H1 (cell line): ENCODE data around the gene ORC3. TPM values are rescaled to one million over a fixed set of nuclear protein-coding genes. Genes with fewer than 3 reads are reported as not detected.

Experiments
- CREB1 ChIP-seq: IDR thresholded peaks from 2 replicates; pipeline ENCODE4 v1.6.1; 2012; ENCODE audit warnings: inconsistent platforms
- SIX5 ChIP-seq: IDR thresholded peaks from 2 replicates; pipeline ENCODE4 v1.6.1; 2011; ENCODE audit warnings: mild to moderate bottlenecking, low read depth, low read length
- SP1 ChIP-seq: IDR thresholded peaks from 2 replicates; pipeline ENCODE4 v1.6.1; 2011; ENCODE audit warnings: low read depth, low read length
- SUZ12 ChIP-seq: fragments of 200-600 bp; sonication (generic); IDR thresholded peaks from 2 replicates; pipeline ENCODE4 v1.6.1; 2012; ENCODE audit warnings: mild to moderate bottlenecking, inconsistent platforms, low read length, moderate library complexity, mixed read lengths
- TBP ChIP-seq: IDR thresholded peaks from 2 replicates; pipeline ENCODE4 v1.6.1; 2011; ENCODE audit warnings: low read depth, low read length, improper control_type of control experiment
- YY1 ChIP-seq: IDR thresholded peaks from 2 replicates; pipeline ENCODE4 v1.6.1; 2011; ENCODE audit warnings: low read depth, mild to moderate bottlenecking, low read length
- polyA plus RNA-seq, 7 experiments: library from polyadenylated mRNA; depleted of rRNA in 3 of 7; stranded (reverse) in 5 of 7; unstranded in 2 of 7; fragments of >200 nt in 5 of 7; fragments of 200-250 nt in 2 of 7; gene quantifications; 1 replicate in 5 of 7; 2 replicates in 1 of 7; 4 replicates in 1 of 7; pipeline versions ENCODE4 v1.2.1 to v1.2.3, GENCODE V29; 2011 to 2013; ENCODE audit warnings: missing spikeins in 2 of 7, mixed read lengths in 2 of 7
- total RNA-seq: library from RNA; stranded (reverse); fragmentation: NEBNext Ultra II Directional; extraction: Animal tissue kit (Norgen Biotek cat#: 25700); gene quantifications from 2 replicates; pipeline ENCODE4 v1.2.1, GENCODE V29; 2021
- TF ChIP-seq, protein P1 (sequence below): fragments of 300-600 bp; sonication (generic); IDR thresholded peaks from 2 replicates; pipeline ENCODE4 v1.7.1; 2012; ENCODE audit warnings: low read length, moderate library complexity, mild to moderate bottlenecking, inconsistent platforms; ENCODE audit not compliant: insufficient replicate concordance

ORC3 gene
- total and polyA plus RNA-seq, 2 of the 8 experiments (the other 6 are each of a cell fraction or from before 2014, with no cell fraction given) = 35.9 to 60.9 TPM

DNA sequence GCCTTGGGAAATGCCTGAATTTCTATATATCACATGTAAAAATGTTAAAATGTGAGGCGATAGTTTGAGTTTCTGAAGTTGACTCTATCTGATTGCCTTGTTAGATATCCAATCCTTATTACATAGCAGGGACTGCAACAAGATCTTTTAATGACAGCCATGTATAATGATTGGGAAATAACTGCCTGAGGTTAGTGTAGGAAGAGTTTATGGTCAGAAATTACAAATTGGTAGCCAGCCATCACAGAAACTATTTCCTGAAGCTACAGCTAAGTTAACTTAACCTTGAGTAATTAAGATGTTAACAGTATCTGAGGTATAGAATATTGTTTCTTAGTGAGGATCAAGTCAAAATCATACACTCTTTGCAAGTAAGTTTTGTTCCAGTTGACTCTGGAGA lies 71.1 kb downstream of the ORC3 start (continued):
- TF ChIP-seq, protein P1, sequence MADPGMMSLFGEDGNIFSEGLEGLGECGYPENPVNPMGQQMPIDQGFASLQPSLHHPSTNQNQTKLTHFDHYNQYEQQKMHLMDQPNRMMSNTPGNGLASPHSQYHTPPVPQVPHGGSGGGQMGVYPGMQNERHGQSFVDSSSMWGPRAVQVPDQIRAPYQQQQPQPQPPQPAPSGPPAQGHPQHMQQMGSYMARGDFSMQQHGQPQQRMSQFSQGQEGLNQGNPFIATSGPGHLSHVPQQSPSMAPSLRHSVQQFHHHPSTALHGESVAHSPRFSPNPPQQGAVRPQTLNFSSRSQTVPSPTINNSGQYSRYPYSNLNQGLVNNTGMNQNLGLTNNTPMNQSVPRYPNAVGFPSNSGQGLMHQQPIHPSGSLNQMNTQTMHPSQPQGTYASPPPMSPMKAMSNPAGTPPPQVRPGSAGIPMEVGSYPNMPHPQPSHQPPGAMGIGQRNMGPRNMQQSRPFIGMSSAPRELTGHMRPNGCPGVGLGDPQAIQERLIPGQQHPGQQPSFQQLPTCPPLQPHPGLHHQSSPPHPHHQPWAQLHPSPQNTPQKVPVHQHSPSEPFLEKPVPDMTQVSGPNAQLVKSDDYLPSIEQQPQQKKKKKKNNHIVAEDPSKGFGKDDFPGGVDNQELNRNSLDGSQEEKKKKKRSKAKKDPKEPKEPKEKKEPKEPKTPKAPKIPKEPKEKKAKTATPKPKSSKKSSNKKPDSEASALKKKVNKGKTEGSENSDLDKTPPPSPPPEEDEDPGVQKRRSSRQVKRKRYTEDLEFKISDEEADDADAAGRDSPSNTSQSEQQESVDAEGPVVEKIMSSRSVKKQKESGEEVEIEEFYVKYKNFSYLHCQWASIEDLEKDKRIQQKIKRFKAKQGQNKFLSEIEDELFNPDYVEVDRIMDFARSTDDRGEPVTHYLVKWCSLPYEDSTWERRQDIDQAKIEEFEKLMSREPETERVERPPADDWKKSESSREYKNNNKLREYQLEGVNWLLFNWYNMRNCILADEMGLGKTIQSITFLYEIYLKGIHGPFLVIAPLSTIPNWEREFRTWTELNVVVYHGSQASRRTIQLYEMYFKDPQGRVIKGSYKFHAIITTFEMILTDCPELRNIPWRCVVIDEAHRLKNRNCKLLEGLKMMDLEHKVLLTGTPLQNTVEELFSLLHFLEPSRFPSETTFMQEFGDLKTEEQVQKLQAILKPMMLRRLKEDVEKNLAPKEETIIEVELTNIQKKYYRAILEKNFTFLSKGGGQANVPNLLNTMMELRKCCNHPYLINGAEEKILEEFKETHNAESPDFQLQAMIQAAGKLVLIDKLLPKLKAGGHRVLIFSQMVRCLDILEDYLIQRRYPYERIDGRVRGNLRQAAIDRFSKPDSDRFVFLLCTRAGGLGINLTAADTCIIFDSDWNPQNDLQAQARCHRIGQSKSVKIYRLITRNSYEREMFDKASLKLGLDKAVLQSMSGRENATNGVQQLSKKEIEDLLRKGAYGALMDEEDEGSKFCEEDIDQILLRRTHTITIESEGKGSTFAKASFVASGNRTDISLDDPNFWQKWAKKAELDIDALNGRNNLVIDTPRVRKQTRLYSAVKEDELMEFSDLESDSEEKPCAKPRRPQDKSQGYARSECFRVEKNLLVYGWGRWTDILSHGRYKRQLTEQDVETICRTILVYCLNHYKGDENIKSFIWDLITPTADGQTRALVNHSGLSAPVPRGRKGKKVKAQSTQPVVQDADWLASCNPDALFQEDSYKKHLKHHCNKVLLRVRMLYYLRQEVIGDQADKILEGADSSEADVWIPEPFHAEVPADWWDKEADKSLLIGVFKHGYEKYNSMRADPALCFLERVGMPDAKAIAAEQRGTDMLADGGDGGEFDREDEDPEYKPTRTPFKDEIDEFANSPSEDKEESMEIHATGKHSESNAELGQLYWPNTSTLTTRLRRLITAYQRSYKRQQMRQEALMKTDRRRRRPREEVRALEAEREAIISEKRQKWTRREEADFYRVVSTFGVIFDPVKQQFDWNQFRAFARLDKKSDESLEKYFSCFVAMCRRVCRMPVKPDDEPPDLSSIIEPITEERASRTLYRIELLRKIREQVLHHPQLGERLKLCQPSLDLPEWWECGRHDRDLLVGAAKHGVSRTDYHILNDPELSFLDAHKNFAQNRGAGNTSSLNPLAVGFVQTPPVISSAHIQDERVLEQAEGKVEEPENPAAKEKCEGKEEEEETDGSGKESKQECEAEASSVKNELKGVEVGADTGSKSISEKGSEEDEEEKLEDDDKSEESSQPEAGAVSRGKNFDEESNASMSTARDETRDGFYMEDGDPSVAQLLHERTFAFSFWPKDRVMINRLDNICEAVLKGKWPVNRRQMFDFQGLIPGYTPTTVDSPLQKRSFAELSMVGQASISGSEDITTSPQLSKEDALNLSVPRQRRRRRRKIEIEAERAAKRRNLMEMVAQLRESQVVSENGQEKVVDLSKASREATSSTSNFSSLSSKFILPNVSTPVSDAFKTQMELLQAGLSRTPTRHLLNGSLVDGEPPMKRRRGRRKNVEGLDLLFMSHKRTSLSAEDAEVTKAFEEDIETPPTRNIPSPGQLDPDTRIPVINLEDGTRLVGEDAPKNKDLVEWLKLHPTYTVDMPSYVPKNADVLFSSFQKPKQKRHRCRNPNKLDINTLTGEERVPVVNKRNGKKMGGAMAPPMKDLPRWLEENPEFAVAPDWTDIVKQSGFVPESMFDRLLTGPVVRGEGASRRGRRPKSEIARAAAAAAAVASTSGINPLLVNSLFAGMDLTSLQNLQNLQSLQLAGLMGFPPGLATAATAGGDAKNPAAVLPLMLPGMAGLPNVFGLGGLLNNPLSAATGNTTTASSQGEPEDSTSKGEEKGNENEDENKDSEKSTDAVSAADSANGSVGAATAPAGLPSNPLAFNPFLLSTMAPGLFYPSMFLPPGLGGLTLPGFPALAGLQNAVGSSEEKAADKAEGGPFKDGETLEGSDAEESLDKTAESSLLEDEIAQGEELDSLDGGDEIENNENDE = no peak
- TF ChIP-seq SP1 = no peak
- no peak for TF ChIP-seq YY1
- no peak for TF ChIP-seq SUZ12
- TF ChIP-seq SIX5 = no peak
- no peak for TF ChIP-seq CREB1
- no peak for TF ChIP-seq TBP
- TF ChIP-seq, all 59 proteins: peak for 0
